Adrenal gland (tissue), 12 donors: ENCODE results near the gene LRFN2. TPM values are rescaled to one million over a fixed set of nuclear protein-coding genes. Genes with fewer than 3 reads are reported as not detected.

Experiments used
- DNase-seq, 7 donors: peaks; one replicate each; pipeline ENCODE4 v3.0.0-alpha.2; 2019 to 2020
- H3K27ac ChIP-seq, 5 donors: fragments of 200-600 bp; sonication (generic) in 4 of 5; 1 replicate in 3 of 5; 2 replicates in 2 of 5; pipeline versions ENCODE4 v1.5.1 to v1.8.0; 2016 to 2020; ENCODE audit warnings: mild to moderate bottlenecking in 1 of 5
- H3K27me3 ChIP-seq: fragments of 200-600 bp; 2 replicates; pipeline ENCODE4 v1.8.0; 2021
- H3K36me3 ChIP-seq, 2 donors: fragments of 200-600 bp; replicated peaks in 1 of 2; 1 replicate in 1 of 2; 2 replicates in 1 of 2; pipeline versions ENCODE4 v1.5.1 to v1.8.0; 2018 to 2022
- H3K4me1 ChIP-seq, 2 donors: fragments of 200-600 bp; replicated peaks in 1 of 2; 1 replicate in 1 of 2; 2 replicates in 1 of 2; pipeline versions ENCODE4 v1.5.1 to v1.8.0; 2018 to 2021
- H3K4me3 ChIP-seq, 4 donors: fragments of 200-600 bp; sonication (generic) in 3 of 4; one replicate each; pipeline ENCODE4 v1.5.1; 2016 to 2018
- H3K9me3 ChIP-seq, 3 donors: fragments of 200-600 bp; sonication (generic) in 1 of 3; replicated peaks in 1 of 3; 1 replicate in 2 of 3; 2 replicates in 1 of 3; pipeline versions ENCODE4 v1.5.1 to v1.8.0; 2016 to 2021
- CTCF ChIP-seq, 6 experiments: fragments of 450-650 bp in 4 of 6; fragments of 200-600 bp in 2 of 6; sonication (generic) in 1 of 6; IDR thresholded peaks; 1 replicate in 5 of 6; 2 replicates in 1 of 6; pipeline versions ENCODE4 v1.5.1 to v1.8.0; 2016 to 2021; ENCODE audit warnings: antibody characterized with exemption in 6 of 6, mild to moderate bottlenecking in 2 of 6, moderate library complexity in 1 of 6
- POLR2A ChIP-seq, 2 donors: fragments of 450-650 bp; IDR thresholded peaks; one replicate each; pipeline ENCODE4 v1.6.1; 2017; ENCODE audit warnings: antibody characterized with exemption in 2 of 2, mild to moderate bottlenecking in 2 of 2, moderate library complexity in 1 of 2
- WGBS, 4 donors: extraction: QIAGEN DNeasy Blood & Tissue Kit in 2 of 4; methylation state at CpG; one replicate each; pipeline versions ENCODE4 v1.1.5 to v1.1.7; 2013 to 2017; 5-methylcytosine and 5-hydroxymethylcytosine counted together
- intact Hi-C, 2 donors: fragments of 100-400 bp; cut with DNase I; formaldehyde crosslinking; loops; one replicate each; pipeline versions ENCODE4 v1.14.1 to v1.15.0; 2022 to 2023
- polyA plus RNA-seq, 3 donors: library from polyadenylated mRNA; stranded (reverse); fragments of 200-250 nt in 2 of 3; fragments of 350-450 nt in 1 of 3; fragmentation: Illumina TruSeq in 1 of 3; extraction: RNeasy Lipid Tissue Mini Kit (QIAGEN cat#74804) in 1 of 3; gene quantifications; one replicate each; pipeline ENCODE4 v1.2.3, GENCODE V29; 2013 to 2014
- total RNA-seq, 9 donors: library from RNA; depleted of rRNA in 4 of 9; stranded (reverse); fragments of >200 nt in 4 of 9; fragments of 120-200 nt in 1 of 9; fragmentation: NEBNext Ultra II Directional in 1 of 9; extraction: Animal tissue kit (Norgen Biotek cat#: 25700) in 1 of 9; gene quantifications; one replicate each; pipeline versions ENCODE4 v1.1.0 to v1.2.4, GENCODE V29; 2013 to 2023
- donor health status: healthy with polysubstance abuse.
- donor health status: Bipolar disorder and iron deficiency.
- donor health status: DM: yes; HTN: yes; CAD: no.
- donor health status: DM: no; HTN: no; CAD: no.
- donor health status: DM: no; HTN: no; CAD: no.
- donor health status: DM: yes; HTN: yes; CAD: no.

Gene LRFN2
- total and polyA plus RNA-seq, 12 donors: 0.03 to 0.74 (median 0.16) TPM; not detected in 3

- DNase-seq: no peak
- WGBS, 4 donors: 91 to 95% (median 93%) methylated on average over 4 of the region's 4 CpGs
- intact Hi-C loops: no loop called here
- no peaks in the 10 kb centered on the region for H3K9me3 ChIP-seq
- H3K27ac ChIP-seq: no peak overlapping the region
- H3K4me1 ChIP-seq: no peaks in the 10 kb centered on the region
- H3K36me3 ChIP-seq: no peaks in the 10 kb centered on the region
- H3K4me3 ChIP-seq: no peak overlapping the region
- no peaks in the 10 kb centered on the region for H3K27me3 ChIP-seq
- no peak for TF ChIP-seq POLR2A (IDR thresholded peaks at IDR 0.05)
Measured at GRCh38 chr6:40552941-40553340, 34.2 kb downstream of the LRFN2 start.

- Histone ChIP-seq H3K27ac (no peak overlapping the region), H3K9me3 (no peaks in the 10 kb centered on the region), H3K27me3 (no peaks in the 10 kb centered on the region), H3K36me3 (no peaks in the 10 kb centered on the region), H3K4me3 (no peak overlapping the region), H3K4me1 (no peaks in the 10 kb centered on the region)
- DNase-seq: no peak
- intact Hi-C loops: no loop called here
- TF ChIP-seq CTCF (IDR thresholded peaks at IDR 0.05) (no peak), POLR2A (IDR thresholded peaks at IDR 0.05) (no peak)
- 71 to 82% (median 76%) methylated on average over 4 of the region's 4 CpGs for WGBS, 4 donors
Measured at GRCh38 chr6:40551966-40552505, 35.1 kb downstream of the LRFN2 start.

DNA sequence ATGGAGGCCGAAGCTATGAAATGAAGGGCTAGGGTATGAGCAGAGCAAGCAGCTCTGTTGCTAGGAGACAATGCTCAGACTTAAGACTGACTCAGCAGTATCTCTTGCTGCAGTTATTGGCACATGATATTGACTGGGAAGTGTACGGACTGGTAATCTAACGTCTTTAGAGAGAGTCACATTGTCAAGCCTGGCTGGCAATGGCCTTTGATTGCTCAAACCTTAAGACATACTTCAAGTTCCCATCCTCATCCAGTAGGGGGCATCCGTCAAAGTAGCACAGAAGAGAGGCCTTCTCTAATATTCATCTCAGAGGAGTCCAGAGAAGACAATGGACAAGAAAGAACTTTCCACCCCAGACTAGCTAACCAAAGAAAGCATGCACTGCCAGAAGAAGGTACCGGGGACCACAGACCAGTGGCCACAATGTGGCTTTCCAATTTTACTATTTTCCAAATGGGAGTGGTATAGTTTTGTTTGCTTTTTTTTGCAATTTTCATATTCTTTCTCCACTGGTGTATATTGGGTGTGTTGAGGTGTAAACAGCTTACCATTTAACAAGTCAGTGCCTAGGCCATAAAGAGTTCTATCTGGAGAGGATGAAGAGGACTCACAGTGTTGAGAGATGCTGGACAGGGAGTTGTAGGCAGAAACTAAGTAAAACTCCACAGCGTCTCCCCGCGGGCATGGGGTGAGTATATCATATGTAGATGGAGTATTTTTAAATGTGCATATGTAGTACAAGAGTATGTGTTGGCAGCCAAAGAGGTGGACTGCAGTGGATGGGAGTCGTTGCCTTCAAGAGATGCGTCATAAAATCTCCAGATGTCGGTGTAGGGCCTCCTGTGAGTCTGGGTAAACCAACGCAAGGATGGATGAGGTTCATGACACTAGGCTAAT, 36.7 kb downstream of the LRFN2 start:
- Histone ChIP-seq H3K36me3 (no peaks in the 10 kb centered on the region), H3K9me3 (no peaks in the 10 kb centered on the region), H3K4me3 (no peak overlapping the region), H3K4me1 (no peaks in the 10 kb centered on the region), H3K27ac (no peak overlapping the region), H3K27me3 (no peaks in the 10 kb centered on the region)
- WGBS, 4 donors: 74 to 87% (median 79%) methylated on average over 12 of the region's 12 CpGs
- intact Hi-C loops: no loop called here
- TF ChIP-seq CTCF (IDR thresholded peaks at IDR 0.05) (peak; percentile 23 to 55 (median 42)), POLR2A (IDR thresholded peaks at IDR 0.05) (no peak)
- peak; percentile 28 to 65 (median 39) for DNase-seq

DNA sequence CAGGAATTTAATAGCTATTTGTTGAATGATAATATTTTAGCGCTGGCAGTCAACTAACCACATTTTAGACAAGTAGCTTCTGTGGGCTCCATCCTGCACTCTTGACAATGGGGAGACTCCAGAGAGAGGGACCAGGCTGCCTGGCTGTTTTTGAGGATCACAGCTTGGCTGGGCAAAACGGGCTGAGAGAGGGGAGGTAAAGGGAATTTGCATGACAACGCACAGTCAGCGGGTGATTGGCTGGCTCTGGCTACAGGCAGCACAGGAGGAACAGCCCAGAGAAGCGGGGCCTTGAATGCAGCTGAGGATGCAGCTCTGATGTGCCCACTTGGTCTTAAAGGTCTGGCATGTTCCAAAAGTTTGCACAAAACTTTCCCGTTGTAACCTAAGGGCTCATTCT, 41.2 kb downstream of the LRFN2 start:
- WGBS, 4 donors: 80 to 87% (median 85%) methylated on average over 5 to 6 of the region's 6 CpGs
- H3K27ac ChIP-seq: no peak overlapping the region
- H3K4me1 ChIP-seq: no peaks in the 10 kb centered on the region
- DNase-seq: no peak
- H3K36me3 ChIP-seq: no peaks in the 10 kb centered on the region
- H3K9me3 ChIP-seq: no peaks in the 10 kb centered on the region
- TF ChIP-seq POLR2A (IDR thresholded peaks at IDR 0.05) (no peak), CTCF (IDR thresholded peaks at IDR 0.05) (no peak)
- H3K27me3 ChIP-seq: no peaks in the 10 kb centered on the region
- intact Hi-C loops: no loop called here
- no peak overlapping the region for H3K4me3 ChIP-seq
